A549 treated with CpdA at 1 μM for 4 hours (cell line): ENCODE data around the gene SLC25A11. TPM values are rescaled to one million over a fixed set of nuclear protein-coding genes. Genes with fewer than 3 reads are reported as not detected.

Experiments used
- total RNA-seq: library from RNA; stranded (reverse); fragments of 200-300 nt; extraction: Qiagen RNA extraction; gene quantifications from 5 replicates; pipeline ENCODE4 v1.2.3, GENCODE V29; 2022; ENCODE audit warnings: low read depth

The SLC25A11 gene
- total RNA-seq: 54.1 to 83.4 TPM (median 76.5 TPM) in 5 replicates

GRCh38 chr17:4939796-4940554 lies at the start of gene SLC25A11, which contains the start of gene RNF167:
SLC25A11 (minus strand) TSS chr17:4940046; CDS start chr17:4939910, 136 bp downstream.
RNF167 (plus strand) TSS chr17:4940268; CDS start chr17:4940910, 642 bp downstream.

DNA sequence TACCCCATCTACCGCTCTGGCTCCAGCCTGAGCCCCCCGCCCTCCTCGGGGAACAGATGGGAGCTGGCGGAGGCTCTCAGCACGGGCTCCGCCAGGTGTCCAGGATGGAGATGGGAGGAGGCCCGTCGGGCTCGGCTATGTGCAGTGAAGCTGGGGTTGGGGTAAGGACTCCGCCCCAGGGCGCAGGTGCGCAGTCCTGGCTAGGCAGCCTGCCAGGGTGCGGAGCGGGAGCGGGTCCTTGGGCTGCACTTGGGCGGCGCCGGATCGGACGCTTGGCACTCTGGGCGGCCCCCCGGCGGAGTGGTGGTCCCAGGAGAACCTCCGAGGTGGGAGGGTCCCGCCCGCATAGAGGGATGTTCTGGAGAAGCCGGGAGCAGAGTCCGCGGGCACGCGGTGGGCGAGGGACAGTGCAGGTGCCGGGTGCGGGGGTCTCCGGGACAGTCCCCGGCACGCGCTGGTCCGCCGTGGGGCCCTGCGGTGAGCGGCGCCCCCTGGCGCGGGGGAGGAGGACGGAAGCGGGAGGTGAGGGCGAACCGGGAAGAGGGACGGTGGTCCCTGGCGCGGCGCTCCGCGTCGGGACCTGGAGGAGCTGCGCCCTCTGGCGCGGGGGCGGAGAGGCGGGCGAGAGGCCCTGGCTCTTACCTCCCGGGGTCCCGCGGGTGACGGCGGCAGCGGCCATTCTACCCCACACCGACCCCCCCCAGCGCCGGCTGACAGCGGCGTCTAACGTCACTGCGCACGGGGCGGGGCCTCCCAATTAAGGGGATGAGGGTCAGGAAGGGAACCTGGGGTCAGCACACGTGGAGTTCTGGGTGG lies 47.3 kb upstream of the SLC25A11 start, which contains the start of gene CAMTA2:
CAMTA2 (minus strand) TSS at position 725 of the 816 bp plus-strand sequence. CDS start 1,453 bp downstream, outside the sequence.

DNA sequence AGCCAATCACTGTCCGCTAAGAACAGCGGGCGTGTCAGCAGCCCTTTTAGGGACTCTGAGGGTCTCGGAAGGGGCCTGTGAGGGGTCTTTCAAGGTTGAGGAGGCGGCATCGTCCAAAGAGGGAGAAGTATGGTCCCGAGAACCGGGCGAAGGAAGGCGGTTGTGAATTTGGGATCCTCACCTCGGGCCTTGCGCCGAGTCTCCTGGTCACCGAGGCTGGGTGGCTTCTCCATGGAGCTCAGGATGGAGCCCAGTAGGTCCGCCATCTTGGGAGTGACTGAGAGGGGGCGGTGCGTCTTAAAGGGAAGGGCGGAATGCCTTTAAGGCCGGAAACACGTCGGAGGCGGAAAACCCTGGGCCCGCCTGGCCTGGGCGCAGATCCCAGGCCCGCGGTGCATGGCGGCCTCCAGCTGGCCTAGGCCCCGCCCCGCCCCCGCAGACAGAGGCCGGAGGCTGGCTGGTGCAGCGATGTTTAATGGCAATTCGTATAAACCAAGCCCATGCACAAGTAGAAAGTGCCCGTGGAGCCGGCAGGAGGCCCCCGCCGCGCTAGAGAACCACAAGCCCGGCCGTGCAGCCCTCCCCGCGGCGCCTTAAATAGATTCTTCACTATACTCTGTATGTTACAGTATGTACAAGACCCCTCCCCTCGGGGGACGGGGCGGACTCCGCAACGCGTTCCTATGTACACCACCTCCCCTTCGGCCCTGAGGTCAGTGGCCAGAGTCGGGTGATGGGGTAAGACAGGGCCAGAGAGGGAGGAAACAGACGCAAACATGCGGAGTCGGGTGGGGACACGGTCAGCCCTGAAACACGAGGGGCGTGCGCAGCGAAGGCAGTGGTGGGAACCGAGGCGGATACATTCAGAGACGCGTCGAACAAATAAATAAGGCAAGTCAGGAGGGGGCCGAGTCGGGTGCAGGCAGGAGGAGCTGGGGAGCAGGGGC lies 28.0 kb upstream of the SLC25A11 start, which contains the start of gene SPAG7:
SPAG7 (minus strand) TSS at position 279 of the 947 bp plus-strand sequence; CDS start at position 266, 13 bp downstream.

GRCh38 chr17:4950746-4951204 lies 10.9 kb upstream of the SLC25A11 start, which contains the start of gene ENO3:
ENO3 (plus strand) TSS chr17:4951119; CDS start chr17:4951830, 711 bp downstream.

DNA sequence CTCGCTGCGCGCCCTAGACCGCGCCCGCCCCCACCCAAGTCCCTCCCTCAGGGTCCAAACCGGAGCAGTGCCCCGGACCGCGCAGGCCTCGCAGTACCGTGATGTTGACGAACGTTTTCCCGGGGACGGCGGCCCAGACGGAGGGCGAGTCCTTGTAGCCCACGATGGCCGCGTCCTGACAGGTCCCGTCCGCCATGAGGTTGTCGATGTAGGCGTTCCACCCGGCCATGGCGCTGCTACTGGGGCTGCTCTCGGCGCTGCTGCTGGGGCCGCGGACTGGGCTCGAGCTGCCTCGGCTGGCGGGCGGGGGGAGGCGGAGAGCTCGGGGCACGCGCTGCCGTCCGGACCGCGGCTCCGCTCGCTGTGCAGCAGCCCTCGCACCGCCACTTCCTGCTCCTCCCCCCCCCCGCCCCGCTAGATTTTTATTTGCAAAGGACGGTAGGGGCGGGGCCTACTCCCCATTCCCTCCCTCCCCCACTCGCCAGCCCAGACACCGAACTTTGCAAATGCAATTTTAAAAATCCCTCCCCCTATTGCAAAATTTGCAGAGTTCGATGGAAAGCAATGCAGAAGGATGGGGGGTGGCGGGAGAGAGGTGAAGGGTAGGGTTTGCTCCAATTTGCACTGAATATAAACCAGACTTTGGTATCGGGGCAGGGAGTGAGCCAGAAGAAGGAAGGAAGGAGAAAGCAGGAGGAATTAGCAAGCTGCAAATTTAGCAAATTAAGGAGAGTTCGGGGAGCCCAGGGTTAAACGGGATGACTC lies 8.5 kb upstream of the SLC25A11 start, which contains the start of gene PFN1:
PFN1 (minus strand) TSS at position 365 of the 765 bp plus-strand sequence; CDS start at position 229, 136 bp downstream.

GRCh38 chr17:4931963-4932362 lies 7.9 kb downstream of the SLC25A11 start, which contains the start of gene GP1BA:
GP1BA (plus strand) TSS chr17:4932277; CDS start chr17:4932605, 328 bp downstream.

DNA sequence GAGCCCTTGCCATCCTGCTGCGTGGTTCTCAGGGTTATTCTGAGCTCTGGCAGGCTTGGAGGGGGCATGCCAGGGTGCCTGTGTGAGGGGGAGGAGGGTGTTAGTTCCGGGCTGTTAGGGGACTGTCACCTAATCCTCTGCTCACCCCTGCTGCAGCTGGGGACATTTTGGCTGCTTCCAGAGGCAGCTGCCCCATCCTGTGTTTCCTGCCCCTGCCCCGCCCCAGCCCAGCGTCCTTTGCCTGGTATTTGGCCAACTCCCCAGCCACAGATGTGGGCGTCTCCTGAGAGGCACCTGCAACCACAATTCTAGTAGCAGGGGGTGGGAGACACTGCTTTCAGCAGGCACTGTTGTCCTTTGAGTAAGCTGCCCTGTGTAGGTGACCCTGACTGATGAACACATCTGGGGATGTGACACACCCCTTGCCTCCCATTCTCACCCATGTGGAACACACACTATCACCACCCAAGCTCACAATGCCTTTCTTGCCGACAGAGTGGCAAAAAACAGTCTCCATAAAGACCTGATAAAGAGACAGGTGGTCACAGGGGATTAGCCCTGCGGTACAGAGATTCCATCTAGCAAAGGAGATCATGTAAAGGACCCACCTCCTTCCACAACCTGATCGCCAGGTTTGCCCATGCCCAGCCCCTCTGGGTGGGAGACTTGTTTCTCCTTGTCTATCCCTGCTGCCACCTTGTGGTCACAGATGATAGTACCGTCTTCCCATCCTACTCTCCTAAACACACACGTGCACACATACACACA lies 36.6 kb downstream of the SLC25A11 start, which contains the start of gene CHRNE:
CHRNE (minus strand) TSS at position 48 of the 768 bp plus-strand sequence; CDS start at position 13, 35 bp downstream.

DNA sequence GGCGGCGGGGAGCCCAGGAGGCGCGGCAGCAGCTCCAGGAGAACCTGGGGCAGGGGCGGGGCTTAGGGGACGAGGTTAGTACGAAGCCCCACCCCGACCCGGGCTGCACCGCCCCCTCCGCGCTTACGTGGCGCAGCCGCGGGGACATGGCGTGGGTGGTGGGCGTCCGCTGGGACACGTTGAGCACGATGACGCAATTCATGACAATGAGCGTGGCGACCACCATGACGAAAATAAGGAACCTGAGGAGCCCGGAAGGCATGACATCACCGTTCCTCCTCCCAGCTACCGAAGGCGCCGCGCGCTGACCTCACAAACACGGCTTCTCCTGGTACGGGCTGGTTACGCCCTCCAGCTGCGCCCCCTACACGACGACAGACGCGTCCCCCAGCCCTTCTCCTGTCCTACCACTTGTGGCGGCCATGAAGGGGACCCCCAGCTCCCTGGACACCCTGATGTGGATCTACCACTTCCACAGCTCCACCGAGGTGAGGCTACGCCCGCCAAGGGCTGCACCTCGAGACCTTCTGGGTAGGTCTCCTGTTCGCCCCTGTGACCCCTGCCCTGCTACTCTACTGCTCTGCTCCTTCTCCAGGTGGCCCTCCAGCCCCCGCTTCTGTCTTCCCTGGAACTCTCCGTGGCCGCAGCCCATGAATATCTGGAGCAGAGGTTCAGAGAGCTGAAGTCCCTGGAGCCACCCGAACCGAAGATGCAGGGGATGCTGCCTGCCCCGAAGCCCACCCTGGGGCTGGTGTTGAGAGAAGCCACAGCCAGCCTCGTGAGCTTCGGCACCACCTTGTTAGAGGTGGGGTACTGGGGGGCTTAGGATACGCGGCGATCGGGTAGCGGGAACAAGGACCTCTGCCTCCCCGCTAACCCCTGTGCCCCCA lies 40.3 kb downstream of the SLC25A11 start, which contains the start of gene C17orf107:
C17orf107 (plus strand) TSS at position 196 of the 890 bp plus-strand sequence; CDS start at position 423, 227 bp downstream.

Other genes with a start within 250 kb of the SLC25A11 start
- 69.8 to 79.6 TPM (median 75.3 TPM) in 5 replicates for gene PELP1, start 235.9 kb downstream of the SLC25A11 start, total RNA-seq
- gene ARRB2, start 229.4 kb downstream of the SLC25A11 start, total RNA-seq: 52.6 to 70.1 TPM (median 59.6 TPM) in 5 replicates
- 42.2 to 45.1 TPM (median 43.9 TPM) in 5 replicates for gene MED11, start 208.6 kb downstream of the SLC25A11 start, total RNA-seq
- gene ZMYND15, start 200.2 kb downstream of the SLC25A11 start, total RNA-seq: 0.28 to 1.0 TPM (median 0.46 TPM) in 5 replicates
- gene CXCL16, start 200.1 kb downstream of the SLC25A11 start, total RNA-seq: 16.1 to 21.4 TPM (median 18.9 TPM) in 5 replicates
- 0.48 to 0.91 TPM (median 0.65 TPM) in 5 replicates for gene TM4SF5, start 168.2 kb downstream of the SLC25A11 start, total RNA-seq
- gene VMO1, start 153.7 kb downstream of the SLC25A11 start, total RNA-seq: 0.79 to 2.0 TPM (median 1.4 TPM) in 5 replicates
- gene GLTPD2, start 151.1 kb downstream of the SLC25A11 start, total RNA-seq: not detected in 5 replicates
- gene PSMB6, start 143.9 kb downstream of the SLC25A11 start, total RNA-seq: 459 to 524 TPM (median 508 TPM) in 5 replicates
- gene PLD2, start 132.9 kb downstream of the SLC25A11 start, total RNA-seq: 18.8 to 28.4 TPM (median 23.5 TPM) in 5 replicates
- gene MINK1, start 106.7 kb downstream of the SLC25A11 start, total RNA-seq: 51.5 to 62.4 TPM (median 57.5 TPM) in 5 replicates
- 0.22 to 0.38 TPM (median 0.31 TPM) in 5 replicates for gene C17orf107, start 40.5 kb downstream of the SLC25A11 start, total RNA-seq
- 0.06 to 0.17 TPM (median 0.13 TPM) in 4 of 5 replicates, not detected in the other for gene CHRNE, start 36.9 kb downstream of the SLC25A11 start, total RNA-seq
- 0.03 TPM in 1 of 5 replicates, not detected in the others for gene GP1BA, start 7.8 kb downstream of the SLC25A11 start, total RNA-seq
- 96.0 to 144 TPM (median 124 TPM) in 5 replicates for gene RNF167, start 222 bp upstream of the SLC25A11 start, total RNA-seq
- gene PFN1, start 8.5 kb upstream of the SLC25A11 start, total RNA-seq: 2,321 to 2,833 TPM (median 2,776 TPM) in 5 replicates
- gene ENO3, start 11.1 kb upstream of the SLC25A11 start, total RNA-seq: 48.2 to 65.0 TPM (median 54.7 TPM) in 5 replicates
- 75.7 to 100 TPM (median 76.7 TPM) in 5 replicates for gene SPAG7, start 27.8 kb upstream of the SLC25A11 start, total RNA-seq
- gene CAMTA2, start 47.6 kb upstream of the SLC25A11 start, total RNA-seq: 30.5 to 43.3 TPM (median 32.4 TPM) in 5 replicates
- gene INCA1, start 57.5 kb upstream of the SLC25A11 start, total RNA-seq: 1.0 to 1.6 TPM (median 1.3 TPM) in 5 replicates
- gene KIF1C, start 57.9 kb upstream of the SLC25A11 start, total RNA-seq: 101 to 112 TPM (median 103 TPM) in 5 replicates
- gene SLC52A1, start 95.4 kb upstream of the SLC25A11 start, total RNA-seq: 0.34 to 1.0 TPM (median 0.72 TPM) in 5 replicates
- gene ZFP3, start 138.4 kb upstream of the SLC25A11 start, total RNA-seq: 0.68 to 1.2 TPM (median 0.89 TPM) in 5 replicates
- 4.1 to 4.7 TPM (median 4.6 TPM) in 5 replicates for gene ZNF232, start 171.8 kb upstream of the SLC25A11 start, total RNA-seq
- gene USP6, start 176.0 kb upstream of the SLC25A11 start, total RNA-seq: 0.01 to 0.05 TPM (median 0.03 TPM) in 4 of 5 replicates, not detected in the other